Measurements from ENCODE around the gene TSEN2.

DNA sequence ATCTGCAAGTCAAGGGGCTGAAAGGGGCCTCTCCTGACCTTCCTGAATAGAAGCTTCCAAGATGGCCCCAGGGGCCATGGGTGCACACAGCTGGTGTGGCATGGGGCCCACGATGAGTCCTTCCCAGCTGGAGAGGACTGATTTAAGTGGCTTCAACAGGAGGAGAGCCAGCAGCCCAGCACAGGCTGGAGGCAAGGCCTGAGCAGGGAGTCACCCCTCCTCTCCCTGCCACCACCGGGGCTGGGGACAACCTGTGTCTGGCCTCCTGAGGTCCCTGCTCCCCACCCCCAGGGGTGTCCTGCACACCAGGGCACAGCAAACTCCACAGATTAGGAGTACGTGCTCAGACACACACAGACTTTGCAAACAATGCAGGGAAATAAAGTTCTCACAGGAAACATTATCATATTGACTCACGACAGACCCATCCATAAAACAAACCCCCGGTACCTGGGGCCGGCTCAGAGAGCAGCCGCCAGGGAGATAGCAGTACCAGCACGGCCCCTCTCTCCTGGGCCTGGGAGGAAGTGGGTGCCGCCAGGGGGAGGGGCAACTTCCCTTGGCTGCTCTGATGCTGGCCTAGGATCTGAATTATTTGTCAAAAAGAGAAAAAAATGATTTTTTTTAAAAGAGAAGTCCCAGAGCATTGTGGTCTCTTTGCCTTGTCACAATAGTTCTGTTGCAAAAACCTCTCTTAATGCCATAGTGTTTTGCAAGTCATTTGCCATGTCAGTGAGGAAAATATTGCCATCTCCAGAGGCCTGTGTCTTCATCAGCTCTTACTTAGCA, 21.9 kb upstream of the TSEN2 start:
- TF ChIP-seq FOXM1 (IDR thresholded peaks at IDR 0.05; ENCODE audit: borderline replicate concordance, low read depth) = no peak
- no peak for TF ChIP-seq EP300 (IDR thresholded peaks at IDR 0.05; ENCODE audit: borderline replicate concordance)
- TF ChIP-seq USF1 (IDR thresholded peaks at IDR 0.05) = no peak
- no peak for TF ChIP-seq TAF1 (IDR thresholded peaks at IDR 0.05; ENCODE audit: low read depth)
- no peak for TF ChIP-seq RAD21 (IDR thresholded peaks at IDR 0.05; ENCODE audit: low read depth)
- TF ChIP-seq NFIC (IDR thresholded peaks at IDR 0.05) = no peak
- TF ChIP-seq, protein P1, sequence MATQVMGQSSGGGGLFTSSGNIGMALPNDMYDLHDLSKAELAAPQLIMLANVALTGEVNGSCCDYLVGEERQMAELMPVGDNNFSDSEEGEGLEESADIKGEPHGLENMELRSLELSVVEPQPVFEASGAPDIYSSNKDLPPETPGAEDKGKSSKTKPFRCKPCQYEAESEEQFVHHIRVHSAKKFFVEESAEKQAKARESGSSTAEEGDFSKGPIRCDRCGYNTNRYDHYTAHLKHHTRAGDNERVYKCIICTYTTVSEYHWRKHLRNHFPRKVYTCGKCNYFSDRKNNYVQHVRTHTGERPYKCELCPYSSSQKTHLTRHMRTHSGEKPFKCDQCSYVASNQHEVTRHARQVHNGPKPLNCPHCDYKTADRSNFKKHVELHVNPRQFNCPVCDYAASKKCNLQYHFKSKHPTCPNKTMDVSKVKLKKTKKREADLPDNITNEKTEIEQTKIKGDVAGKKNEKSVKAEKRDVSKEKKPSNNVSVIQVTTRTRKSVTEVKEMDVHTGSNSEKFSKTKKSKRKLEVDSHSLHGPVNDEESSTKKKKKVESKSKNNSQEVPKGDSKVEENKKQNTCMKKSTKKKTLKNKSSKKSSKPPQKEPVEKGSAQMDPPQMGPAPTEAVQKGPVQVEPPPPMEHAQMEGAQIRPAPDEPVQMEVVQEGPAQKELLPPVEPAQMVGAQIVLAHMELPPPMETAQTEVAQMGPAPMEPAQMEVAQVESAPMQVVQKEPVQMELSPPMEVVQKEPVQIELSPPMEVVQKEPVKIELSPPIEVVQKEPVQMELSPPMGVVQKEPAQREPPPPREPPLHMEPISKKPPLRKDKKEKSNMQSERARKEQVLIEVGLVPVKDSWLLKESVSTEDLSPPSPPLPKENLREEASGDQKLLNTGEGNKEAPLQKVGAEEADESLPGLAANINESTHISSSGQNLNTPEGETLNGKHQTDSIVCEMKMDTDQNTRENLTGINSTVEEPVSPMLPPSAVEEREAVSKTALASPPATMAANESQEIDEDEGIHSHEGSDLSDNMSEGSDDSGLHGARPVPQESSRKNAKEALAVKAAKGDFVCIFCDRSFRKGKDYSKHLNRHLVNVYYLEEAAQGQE (IDR thresholded peaks at IDR 0.05; ENCODE audit: low read depth) = no peak
- TF ChIP-seq TEAD4 (IDR thresholded peaks at IDR 0.05) = no peak
- no peak for TF ChIP-seq CREB1 (IDR thresholded peaks at IDR 0.05; ENCODE audit: low read depth)
- no peak for TF ChIP-seq YY1 (IDR thresholded peaks at IDR 0.05; ENCODE audit: low read depth)
- no peak for TF ChIP-seq TCF12 (IDR thresholded peaks at IDR 0.05; ENCODE audit: low read depth)
- TF ChIP-seq EGR1 (IDR thresholded peaks at IDR 0.05) = no peak
- no peak for TF ChIP-seq MAX (IDR thresholded peaks at IDR 0.05)

All from Ishikawa (cell line).